Spleen (tissue), 11 donors: ENCODE data around the gene TGM3. TPM values are rescaled to one million over a fixed set of nuclear protein-coding genes. Genes with fewer than 3 reads are reported as not detected.
A peak's percentile ranks its signal among the peaks of the same experiment; 100 is the strongest.

Experiments used
- DNase-seq: peaks from one replicate; pipeline ENCODE4 v3.0.0-alpha.2; 2020
- H3K27ac ChIP-seq, 8 donors: fragments of 200-600 bp; sonication (generic) in 7 of 8; 1 replicate in 4 of 8; 2 replicates in 4 of 8; pipeline versions ENCODE4 v1.5.0 to v1.8.0; 2016 to 2021; ENCODE audit warnings: inconsistent platforms in 4 of 8, mild to moderate bottlenecking in 4 of 8, moderate library complexity in 1 of 8
- H3K27me3 ChIP-seq, 7 donors: fragments of 200-600 bp; sonication (generic) in 6 of 7; replicated peaks in 1 of 7; 1 replicate in 4 of 7; 2 replicates in 3 of 7; pipeline versions ENCODE4 v1.5.0 to v1.8.0; 2016 to 2021; ENCODE audit warnings: inconsistent platforms in 3 of 7, mild to moderate bottlenecking in 1 of 7
- H3K36me3 ChIP-seq, 6 donors: fragments of 200-600 bp; sonication (generic) in 5 of 6; 1 replicate in 4 of 6; 2 replicates in 2 of 6; pipeline versions ENCODE4 v1.5.0 to v1.8.0; 2016 to 2021; ENCODE audit warnings: inconsistent platforms in 2 of 6
- H3K4me1 ChIP-seq, 6 donors: fragments of 200-600 bp; sonication (generic) in 5 of 6; 1 replicate in 3 of 6; 2 replicates in 3 of 6; pipeline versions ENCODE4 v1.5.0 to v1.8.0; 2016 to 2021; ENCODE audit warnings: inconsistent platforms in 3 of 6
- H3K4me3 ChIP-seq, 8 donors: fragments of 200-600 bp; sonication (generic) in 7 of 8; 1 replicate in 4 of 8; 2 replicates in 4 of 8; pipeline versions ENCODE4 v1.5.0 to v1.8.0; 2016 to 2021; ENCODE audit warnings: inconsistent platforms in 4 of 8, mild to moderate bottlenecking in 4 of 8, moderate library complexity in 2 of 8
- H3K9me3 ChIP-seq, 8 donors: fragments of 200-600 bp; sonication (generic) in 7 of 8; 1 replicate in 4 of 8; 2 replicates in 4 of 8; pipeline versions ENCODE4 v1.5.0 to v1.8.0; 2016 to 2021; ENCODE audit warnings: inconsistent platforms in 4 of 8
- CTCF ChIP-seq, 11 experiments: fragments of 200-600 bp in 7 of 11; fragments of 450-650 bp in 4 of 11; sonication (generic) in 4 of 11; IDR thresholded peaks in 8 of 11; conservative IDR thresholded peaks in 3 of 11; 1 replicate in 7 of 11; 2 replicates in 4 of 11; pipeline versions ENCODE4 v1.4.0 to v1.8.0; 2016 to 2021; ENCODE audit warnings: antibody characterized with exemption in 11 of 11, inconsistent platforms in 4 of 11, mild to moderate bottlenecking in 1 of 11
- POLR2A ChIP-seq, 3 donors: fragments of 450-650 bp; IDR thresholded peaks; one replicate each; pipeline ENCODE4 v1.5.1; 2017; ENCODE audit warnings: antibody characterized with exemption in 3 of 3, mild to moderate bottlenecking in 1 of 3
- POLR2AphosphoS5 ChIP-seq, 3 donors: sonication (generic); formaldehyde crosslinking; IDR thresholded peaks; one replicate each; pipeline ENCODE4 v1.5.1; 2017; ENCODE audit warnings: antibody characterized with exemption in 3 of 3
- WGBS, 5 donors: extraction: QIAGEN DNeasy Blood & Tissue Kit in 3 of 5; methylation state at CpG; one replicate each; pipeline versions ENCODE4 v1.1.5 to v1.1.7; 2013 to 2018; 5-methylcytosine and 5-hydroxymethylcytosine counted together
- intact Hi-C: fragments of 100-400 bp; cut with DNase I; formaldehyde crosslinking; loops from one replicate; pipeline ENCODE4 v1.15.0; 2023; ENCODE audit warnings: low total_unique reads
- polyA plus RNA-seq, 3 donors: library from polyadenylated mRNA; stranded (reverse); fragments of 200-250 nt; gene quantifications; one replicate each; pipeline ENCODE4 v1.2.1, GENCODE V29; 2013
- total RNA-seq, 7 donors: library from RNA; depleted of rRNA in 3 of 7; stranded (reverse); fragments of >200 nt in 3 of 7; fragmentation: NEBNext Ultra II Directional in 4 of 7; extraction: Animal tissue kit (Norgen Biotek cat#: 25700) in 4 of 7; gene quantifications; one replicate each; pipeline versions ENCODE4 v1.1.0 to v1.2.1, GENCODE V29; 2016 to 2021
- donor health status: healthy with polysubstance abuse.
- donor health status: DM: no; HTN: no; CAD: no; lungs with moderate emphysema.
- donor health status: DM: no; HTN: no; CAD: no.
- donor health status: Bipolar disorder and iron deficiency.
- donor health status: healthy.
- donor health status: DM: no; HTN: no; CAD: no.
- donor health status: DM: yes; HTN: yes; CAD: no.

TGM3 gene
- total and polyA plus RNA-seq, 10 donors = 0.09 to 0.64 (median 0.43) TPM; not detected in 3

DNA sequence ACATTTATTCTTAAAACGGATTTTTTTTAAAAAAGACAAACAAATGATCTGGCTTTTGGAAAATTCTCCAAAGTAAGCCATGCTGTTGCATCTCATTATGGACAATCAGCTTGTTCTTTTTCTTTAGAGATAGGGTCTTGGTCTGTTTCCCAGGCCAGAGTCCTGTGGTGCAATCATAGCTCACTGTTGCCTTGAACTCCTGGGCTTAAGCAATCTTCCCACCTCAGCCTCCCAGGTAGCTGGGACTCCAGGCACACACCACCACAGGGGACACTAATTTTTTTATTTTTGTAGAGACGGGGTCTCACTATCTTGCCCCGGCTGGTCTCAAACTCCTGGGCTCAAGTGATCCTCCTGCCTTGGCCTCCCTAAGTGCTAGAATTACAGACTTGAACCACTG is 45.9 kb upstream of the TGM3 start:
- intact Hi-C loops = no loop called here
- Histone ChIP-seq H3K4me3 (no peak overlapping the region), H3K27me3 (peaks cover 0 to 8% (median 0%) of the 10 kb centered on the region in 7 donors), H3K36me3 (no peaks in the 10 kb centered on the region), H3K9me3 (no peaks in the 10 kb centered on the region), H3K4me1 (peaks cover 0 to 19% (median 1%) of the 10 kb centered on the region in 6 donors), H3K27ac (no peak overlapping the region)
- no peak for DNase-seq
- 58 to 86% (median 84%) methylated on average over 3 of the region's 3 CpGs for WGBS, 5 donors
- no peak for TF ChIP-seq CTCF (IDR thresholded peaks at IDR 0.05 in 8 of 11, conservative IDR thresholded peaks at IDR 0.05 in 3 of 11)
- TF ChIP-seq POLR2A (IDR thresholded peaks at IDR 0.05) = no peak
- TF ChIP-seq POLR2AphosphoS5 (IDR thresholded peaks at IDR 0.05) = no peak

- Histone ChIP-seq H3K9me3 (no peaks in the 10 kb centered on the region), H3K36me3 (no peaks in the 10 kb centered on the region), H3K27ac (peak overlapping the region in 2 of 8 donors; percentile 33 to 58), H3K27me3 (peaks cover 0 to 4% (median 0%) of the 10 kb centered on the region in 7 donors), H3K4me1 (peaks cover 0 to 39% (median 10%) of the 10 kb centered on the region in 6 donors), H3K4me3 (no peak overlapping the region)
- WGBS, 5 donors = 34 to 45% (median 38%) methylated on average over 6 of the region's 6 CpGs
- TF ChIP-seq POLR2AphosphoS5 (IDR thresholded peaks at IDR 0.05) (no peak), POLR2A (IDR thresholded peaks at IDR 0.05) (no peak), CTCF (IDR thresholded peaks at IDR 0.05 in 8 of 11, conservative IDR thresholded peaks at IDR 0.05 in 3 of 11) (no peak)
- intact Hi-C loops = no loop called here
- DNase-seq = no peak
Observed at GRCh38 chr20:2252419-2252997, 43.3 kb upstream of the TGM3 start.

DNA sequence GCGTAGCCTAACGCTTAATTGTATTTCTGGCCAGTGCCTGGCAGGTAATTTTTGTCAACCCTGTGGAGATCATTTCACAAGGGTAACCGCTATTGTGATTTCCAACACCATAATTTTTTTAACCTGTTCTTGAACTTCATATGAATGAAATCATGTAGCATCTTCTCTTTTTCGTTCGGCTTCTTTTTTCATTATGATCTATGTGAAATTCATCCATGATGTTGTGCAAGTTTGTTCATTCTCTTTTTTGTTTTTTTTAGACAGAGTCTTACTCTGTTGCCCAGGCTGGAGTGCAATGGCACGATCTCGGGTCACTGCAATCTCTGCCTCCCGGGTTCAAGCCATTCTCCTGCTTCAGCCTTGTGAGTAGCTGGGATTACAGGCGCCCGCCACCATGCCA is 42.5 kb upstream of the TGM3 start:
- intact Hi-C loops = no loop called here
- peaks cover 0 to 4% (median 0%) of the 10 kb centered on the region in 7 donors for H3K27me3 ChIP-seq
- DNase-seq = no peak
- H3K27ac ChIP-seq = peak overlapping the region in 2 of 8 donors; percentile 33 to 58
- no peaks in the 10 kb centered on the region for H3K36me3 ChIP-seq
- no peak for TF ChIP-seq POLR2A (IDR thresholded peaks at IDR 0.05)
- no peak for TF ChIP-seq CTCF (IDR thresholded peaks at IDR 0.05 in 8 of 11, conservative IDR thresholded peaks at IDR 0.05 in 3 of 11)
- TF ChIP-seq POLR2AphosphoS5 (IDR thresholded peaks at IDR 0.05) = no peak
- no peaks in the 10 kb centered on the region for H3K9me3 ChIP-seq
- peaks cover 0 to 39% (median 10%) of the 10 kb centered on the region in 6 donors for H3K4me1 ChIP-seq
- H3K4me3 ChIP-seq = no peak overlapping the region
- 79 to 93% (median 84%) methylated on average over 10 of the region's 10 CpGs for WGBS, 5 donors

DNA sequence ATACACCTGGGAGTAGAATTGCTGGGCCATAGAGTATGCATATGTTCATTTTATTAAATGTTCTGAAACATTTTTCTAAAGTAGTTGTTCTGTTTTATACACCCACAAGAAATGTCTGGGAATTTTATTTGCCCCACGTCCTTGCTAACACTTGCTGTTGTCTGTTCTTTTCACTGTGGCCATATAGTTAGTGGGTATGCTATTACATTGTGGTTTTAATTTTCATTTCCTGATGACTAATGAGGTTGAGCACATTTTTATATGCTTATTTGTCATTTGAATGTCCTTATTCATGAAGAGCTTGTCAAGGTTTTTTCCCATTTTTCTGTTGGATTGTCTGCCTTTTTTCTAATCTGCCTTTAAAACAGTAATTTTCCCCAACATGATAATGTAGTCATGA is 41.5 kb upstream of the TGM3 start:
- no peak for TF ChIP-seq POLR2A (IDR thresholded peaks at IDR 0.05)
- no peak for TF ChIP-seq CTCF (IDR thresholded peaks at IDR 0.05 in 8 of 11, conservative IDR thresholded peaks at IDR 0.05 in 3 of 11)
- TF ChIP-seq POLR2AphosphoS5 (IDR thresholded peaks at IDR 0.05) = no peak
- no peak for DNase-seq
- no peak overlapping the region for H3K4me3 ChIP-seq
- H3K27ac ChIP-seq = no peak overlapping the region
- H3K36me3 ChIP-seq = no peaks in the 10 kb centered on the region
- no peaks in the 10 kb centered on the region for H3K9me3 ChIP-seq
- H3K4me1 ChIP-seq = peaks cover 0 to 39% (median 10%) of the 10 kb centered on the region in 6 donors
- intact Hi-C loops = no loop called here
- H3K27me3 ChIP-seq = peaks cover 0 to 6% (median 0%) of the 10 kb centered on the region in 7 donors
- WGBS, 5 donors = 54 to 90% (median 65%) methylated on average over 1 of the region's 1 CpG
